HPDE6-E6E7 (cell line): ENCODE results near the gene PHETA1.

ENCODE experiments used
- DNase-seq: peaks from one replicate; pipeline ENCODE4 v3.0.0; 2011; ENCODE audit warnings: missing footprints; ENCODE audit errors: extremely low spot score

Gene PHETA1

DNA sequence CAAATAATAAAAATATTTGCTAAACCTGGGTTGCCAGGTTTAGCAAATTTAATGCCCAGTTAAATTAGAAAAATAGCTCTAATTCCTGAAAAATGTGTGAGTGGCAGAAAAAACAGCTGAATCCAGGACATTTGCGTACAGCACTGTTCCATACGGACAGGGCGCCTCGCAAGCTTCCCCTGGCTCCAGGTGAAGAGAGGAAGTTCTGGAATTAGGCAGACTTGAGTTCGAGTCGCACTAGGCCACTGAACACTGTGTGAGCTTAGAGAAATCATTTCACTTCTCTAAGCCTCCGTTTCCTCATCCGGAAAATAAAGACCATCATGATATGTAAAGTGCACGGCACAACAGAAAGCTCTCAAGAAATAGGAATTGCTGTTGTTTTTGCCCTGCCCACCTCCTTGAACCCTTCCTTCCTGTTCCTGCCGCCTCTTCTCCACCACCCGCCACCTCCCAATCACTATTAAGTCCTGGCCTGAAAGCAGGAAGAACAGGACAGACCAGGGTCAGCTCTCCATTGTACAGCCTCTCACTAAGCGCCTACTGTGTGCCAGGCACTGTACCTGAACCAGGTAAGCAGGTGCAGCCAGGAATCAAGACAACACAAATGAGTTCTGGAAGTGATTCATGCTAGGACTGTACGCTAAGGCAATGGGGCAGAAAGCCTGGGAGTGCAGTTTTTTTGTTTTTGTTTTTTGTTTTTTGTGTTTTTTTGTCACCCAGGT is 763 bp upstream of the PHETA1 start:
- DNase-seq: no peak

DNA sequence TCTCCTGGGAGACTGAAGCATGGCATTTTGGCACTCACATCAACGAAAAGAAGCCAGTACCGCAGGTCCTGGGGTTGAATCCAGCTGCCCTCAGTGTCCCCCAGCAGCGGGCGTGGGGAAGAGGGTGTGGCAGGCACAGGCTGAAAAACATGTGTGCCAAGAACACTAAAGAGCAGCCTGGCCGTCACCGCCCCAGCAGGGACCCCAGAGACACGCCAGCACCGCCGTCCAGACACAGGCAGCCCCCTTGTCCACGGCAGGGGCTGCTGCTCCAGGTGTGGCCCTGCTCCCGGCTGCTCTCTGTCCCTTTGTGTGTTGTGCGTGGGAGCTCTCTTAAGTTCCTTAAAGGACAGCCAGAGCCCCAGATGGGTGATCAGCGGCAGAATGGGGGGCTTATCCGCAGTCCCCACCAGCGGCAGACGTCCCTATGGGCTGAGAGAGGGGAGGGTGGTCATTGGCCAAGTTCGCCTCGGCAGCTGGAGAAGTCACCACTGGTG is 556 bp downstream of the PHETA1 start:
- DNase-seq: no peak

DNA sequence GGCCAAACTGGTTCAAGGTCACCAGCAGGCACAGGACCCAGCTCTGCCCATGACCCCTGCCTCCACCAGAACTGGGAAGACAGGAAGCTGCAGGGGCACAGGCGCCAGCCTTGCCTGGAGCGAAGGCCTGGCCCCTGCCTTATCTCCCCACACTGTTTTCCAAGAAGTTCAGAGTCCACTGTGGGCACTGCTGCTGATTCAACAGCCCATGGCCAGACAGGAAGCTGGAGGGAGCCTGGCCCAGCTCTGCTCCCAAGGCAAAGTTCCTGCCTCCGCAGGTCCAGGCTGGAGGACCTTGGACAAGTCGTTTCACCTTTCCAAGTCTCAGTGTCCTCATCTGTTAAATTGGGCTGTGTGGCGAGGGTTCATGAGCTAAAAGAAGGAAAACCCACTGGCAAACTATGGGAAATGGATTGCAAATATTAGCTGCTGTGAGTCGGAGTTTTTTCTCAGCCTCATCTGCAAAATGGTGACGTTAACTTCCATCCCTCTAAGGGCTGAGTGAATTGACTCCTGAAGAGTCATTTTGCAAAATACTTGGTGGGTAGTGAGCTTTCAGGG is 1.2 kb downstream of the PHETA1 start:
- DNase-seq: no peak

DNA sequence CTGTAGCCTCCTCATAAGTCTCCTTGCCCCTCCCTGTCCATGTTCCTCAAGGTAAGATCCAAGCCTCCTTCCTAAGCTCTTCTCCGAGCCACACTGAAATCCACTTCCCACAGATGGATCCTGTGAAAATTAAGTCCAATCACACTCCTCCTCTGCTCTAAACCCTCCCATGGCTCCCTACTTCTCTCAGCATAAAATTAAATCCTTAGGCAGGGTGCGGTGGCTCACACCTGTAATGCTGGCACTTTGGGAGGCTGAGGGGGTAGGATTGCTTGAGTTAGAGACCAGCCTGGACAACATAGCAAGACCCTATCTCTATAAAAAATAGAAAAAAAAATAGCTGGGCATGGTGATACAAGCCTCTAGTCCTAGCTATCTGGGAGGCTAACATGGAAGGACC is 2.3 kb downstream of the PHETA1 start:
- DNase-seq: no peak

DNA sequence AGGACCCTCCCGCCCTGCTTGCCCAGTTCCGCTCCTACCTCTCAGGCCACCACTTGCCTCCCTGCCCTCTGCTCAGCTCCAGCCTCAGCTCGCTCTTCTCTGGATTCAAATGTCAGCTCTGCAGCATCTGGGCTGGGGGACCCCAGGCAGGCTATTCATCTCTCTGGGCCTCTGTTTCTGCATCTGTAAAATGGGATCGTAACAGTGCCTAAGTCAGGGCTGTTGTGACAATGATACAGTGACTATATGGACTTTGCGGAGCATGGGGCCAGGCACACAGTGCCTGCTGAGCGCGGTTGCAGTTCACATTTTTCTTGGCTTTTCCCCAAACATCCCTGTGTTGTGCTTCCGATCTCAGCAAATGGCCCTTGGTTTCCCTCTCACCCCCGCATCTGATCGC is 2.8 kb downstream of the PHETA1 start:
- no peak for DNase-seq

DNA sequence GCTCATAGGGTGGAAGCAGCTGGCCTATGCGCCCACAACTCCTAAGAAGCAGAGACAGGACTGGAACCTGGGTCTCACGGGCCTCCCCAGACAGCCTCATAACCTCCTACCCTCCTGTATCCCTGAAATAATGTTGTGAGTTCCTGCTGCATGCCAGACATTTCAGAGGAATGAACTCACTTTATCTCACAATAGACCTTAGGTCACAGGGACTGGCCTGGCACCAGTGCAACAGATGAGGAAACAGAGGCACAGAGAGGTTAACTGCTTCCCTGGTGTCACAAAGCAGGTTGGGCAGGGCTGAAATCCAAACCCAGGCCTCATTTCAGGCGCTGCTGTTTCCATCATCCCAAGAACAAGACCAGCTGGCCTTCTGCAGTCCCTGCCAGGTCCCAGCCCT is 5.3 kb downstream of the PHETA1 start:
- DNase-seq: no peak

DNA sequence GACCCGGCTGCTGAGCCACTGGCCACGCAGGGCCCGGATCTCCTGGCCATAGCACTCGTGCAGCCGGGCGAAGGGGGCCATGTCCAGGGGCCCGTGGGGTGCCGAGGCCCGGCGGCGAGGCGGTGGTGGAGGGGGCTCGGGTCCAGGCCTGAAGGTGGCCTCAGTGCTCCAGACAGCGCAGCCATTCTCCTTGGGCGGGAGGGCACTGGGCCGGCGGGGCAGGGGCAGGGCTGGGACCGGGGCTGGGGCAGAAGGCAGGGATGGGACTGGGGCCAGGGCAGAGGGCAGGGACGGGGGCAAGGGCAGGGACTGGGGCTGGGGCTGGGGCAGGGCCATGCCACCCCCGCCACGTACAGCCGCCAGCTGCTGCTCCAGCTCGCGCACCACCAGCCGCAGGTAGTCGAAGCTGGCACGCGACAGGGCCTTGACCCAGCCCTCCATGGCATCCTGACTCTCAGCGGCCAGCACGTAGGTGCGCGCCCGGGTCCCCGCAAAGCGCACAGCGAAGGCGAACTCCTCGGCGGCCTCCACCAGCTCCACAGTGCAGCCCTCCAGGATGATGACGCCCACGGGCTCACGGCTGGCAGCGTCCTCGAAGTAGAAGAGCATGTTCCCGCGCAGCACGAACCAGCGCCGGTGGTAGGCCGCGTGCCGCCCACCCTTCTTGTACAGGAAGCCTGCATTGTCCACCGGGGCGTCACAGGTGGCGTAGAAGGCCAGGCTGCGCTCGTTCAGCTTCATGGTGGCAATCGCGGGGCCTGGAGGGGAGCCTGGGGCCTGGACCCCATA is 6.0 kb downstream of the PHETA1 start:
- no peak for DNase-seq

DNA sequence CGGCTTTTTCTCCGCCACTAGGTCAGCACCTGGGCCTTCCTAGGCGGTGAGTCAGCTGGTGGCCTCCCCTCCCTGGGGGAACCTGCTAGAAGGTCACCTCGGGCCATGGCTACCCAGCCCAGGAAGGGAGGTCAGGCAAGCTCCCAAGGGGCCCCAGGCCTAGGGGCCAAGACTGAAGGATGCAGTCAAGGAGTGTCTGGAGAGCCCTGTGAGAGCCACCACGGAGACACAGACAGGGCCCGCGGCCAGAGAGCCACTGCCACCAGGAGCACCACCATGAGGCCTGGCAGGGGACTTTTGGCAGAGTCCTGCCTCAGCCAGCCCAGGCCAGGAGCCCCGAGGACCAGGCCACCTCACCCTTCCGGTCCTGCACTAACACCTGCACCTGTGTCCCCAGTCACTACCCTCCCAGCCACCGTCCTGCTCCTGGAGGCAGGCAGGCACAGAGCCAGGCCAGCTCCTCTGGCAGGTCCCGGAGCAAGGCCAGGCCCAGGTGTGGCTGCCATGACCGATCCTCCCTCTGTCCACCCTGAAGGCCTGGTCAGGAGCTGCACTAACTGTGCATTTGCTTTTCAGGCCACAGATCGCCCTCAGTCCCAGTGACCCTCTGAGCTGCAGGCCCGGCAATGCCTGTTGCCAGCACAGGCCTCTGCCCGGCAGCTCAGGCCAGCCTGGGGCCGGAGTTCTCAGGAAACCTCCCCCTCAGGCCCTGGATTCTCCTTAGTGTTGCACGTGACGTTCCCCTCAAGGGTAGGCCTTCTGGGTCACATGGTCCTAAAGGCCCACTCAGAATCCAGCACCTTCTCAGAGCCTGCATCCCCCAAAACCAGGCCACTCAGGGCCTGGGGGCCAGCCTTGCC is 6.9 kb downstream of the PHETA1 start:
- no peak for DNase-seq

DNA sequence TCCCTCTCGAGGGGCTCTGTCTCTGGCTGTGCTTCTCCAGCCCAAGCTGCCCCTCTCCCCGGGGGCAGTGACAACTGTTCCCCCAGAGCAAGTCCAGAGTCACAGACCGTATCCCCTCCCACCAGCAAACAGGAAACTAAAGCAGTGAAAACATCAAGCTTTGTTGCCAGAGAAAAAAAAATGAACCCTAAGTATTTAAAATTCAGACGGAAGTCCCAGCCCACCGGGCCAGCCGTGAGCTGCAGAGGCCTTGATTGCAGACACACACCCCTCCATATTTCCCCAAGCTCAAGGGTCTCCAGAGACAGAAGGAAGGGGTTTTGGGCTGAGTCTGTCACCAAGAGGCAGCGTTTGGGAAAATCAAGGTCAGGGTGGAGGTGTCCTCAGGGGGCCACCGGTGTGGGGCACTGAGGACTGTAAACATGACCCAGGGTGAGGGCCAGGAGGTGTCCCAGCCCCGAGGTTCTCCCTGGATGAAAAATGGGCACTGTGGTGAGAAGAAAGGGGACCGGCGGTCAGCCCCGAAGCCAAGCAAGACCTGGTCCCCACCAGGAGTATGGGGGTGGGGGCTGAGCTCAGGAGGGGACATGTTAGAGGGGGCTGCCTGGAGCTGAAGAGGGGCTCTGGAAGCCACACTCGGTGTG is 7.7 kb downstream of the PHETA1 start:
- no peak for DNase-seq

DNA sequence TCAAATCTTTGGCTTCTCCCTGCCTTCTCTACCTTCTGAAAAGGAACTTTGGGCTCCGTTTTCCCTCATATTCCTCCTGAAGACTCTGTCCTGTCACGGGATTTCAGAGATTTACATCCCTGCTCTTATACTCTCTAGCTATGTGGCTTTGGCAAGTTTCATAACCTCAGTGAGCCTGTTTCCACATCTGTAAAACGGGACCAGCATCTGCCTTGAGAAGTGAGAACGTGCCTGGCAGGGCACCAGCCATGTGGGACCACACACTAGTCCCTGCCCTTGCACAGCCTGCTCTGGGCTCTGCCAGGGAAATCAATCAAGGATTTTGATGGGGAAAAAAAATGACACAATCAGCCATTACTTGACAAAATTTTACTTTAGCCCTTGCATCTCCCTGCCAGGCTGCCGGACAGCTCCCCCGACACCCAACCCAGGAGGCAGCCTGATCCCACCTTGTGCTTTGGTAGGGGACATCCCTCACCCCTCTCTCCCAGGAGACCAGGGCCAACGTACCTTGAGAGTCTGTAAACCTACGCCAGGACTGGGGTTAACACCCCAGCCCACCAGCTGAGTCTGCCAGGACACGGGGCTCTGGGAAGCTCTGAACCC is 8.5 kb downstream of the PHETA1 start:
- DNase-seq: no peak

DNA sequence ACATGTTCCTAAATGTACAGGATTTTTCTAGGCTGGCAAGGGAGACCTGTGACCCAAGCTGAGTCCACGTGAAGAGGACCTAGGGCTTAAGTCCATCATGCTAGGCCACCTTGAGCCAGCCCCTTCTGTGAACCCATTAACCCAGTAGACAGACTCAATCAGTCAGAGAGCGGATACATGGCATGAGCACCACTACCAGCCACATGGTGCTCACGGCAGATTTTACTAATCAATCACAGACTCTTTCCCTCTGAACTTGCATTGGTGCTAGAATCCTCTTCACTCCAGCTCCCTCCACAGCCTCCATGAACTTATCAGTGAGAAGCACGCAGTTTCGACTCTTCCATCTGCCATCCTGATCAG is 9.0 kb downstream of the PHETA1 start:
- DNase-seq: no peak

DNA sequence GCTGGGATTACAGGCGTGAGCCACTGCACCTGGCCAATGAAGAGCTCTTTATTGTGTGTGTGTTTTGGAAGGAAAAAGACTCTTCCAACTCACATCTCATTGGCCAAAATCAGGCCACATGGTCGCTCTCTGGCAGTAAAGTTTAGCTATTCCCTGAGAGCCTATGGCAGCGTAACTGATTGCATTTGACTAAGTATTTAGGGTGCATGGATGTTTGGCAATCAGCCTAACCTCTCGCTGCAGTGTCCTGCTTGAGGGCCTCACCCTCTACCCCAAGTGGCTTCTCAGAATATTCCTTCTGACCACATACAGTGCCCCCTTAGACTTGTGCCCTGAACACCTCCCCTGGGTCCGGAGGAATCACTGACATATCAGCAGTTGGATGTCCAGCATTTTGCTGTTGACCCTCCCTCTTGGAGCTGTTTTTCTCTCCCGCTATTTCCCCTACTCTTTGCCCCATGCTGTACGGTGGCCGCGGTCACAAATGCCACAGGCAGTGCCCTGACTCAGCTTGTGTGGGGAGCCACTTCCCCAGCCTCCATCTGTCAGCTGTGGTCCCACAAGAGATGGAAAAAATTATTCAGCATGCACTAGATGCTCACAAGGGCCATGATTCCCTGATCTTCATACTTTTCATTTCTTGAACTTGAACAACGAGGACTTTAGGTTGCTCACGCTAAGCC is 9.5 kb downstream of the PHETA1 start:
- no peak for DNase-seq

DNA sequence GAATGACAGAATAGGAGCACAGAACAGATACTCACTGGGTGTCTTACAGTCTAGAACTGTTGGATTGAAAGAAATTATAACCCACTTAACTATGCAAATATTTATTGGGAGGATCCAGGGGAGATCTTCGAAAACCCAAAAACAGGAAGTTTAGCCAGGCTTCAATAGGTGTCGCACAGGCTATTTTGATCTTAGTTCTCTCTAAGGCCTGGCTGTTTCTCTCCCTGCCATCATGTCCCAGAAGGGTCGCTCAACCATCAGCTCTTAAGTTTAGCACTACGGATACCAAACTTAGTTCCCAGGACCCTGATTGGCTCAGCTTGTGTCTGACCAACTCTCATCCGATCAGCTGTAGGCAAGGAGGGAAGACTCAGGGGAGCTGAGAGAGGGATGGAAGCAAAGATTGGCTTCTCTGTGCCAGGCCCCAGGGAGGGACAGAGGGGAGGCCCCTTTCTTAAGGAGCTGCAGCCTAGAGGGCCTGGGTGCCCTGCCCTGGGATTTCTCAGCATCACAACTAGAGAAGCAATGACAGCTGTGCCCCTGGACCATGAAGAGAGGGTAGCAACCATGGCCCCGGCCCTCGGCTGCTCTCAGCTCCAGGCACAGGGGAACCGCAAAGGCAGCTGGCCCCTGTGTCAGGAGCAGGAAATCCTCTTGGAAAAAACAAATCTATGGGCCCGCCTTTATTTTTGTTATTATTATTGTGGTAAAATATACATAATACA is 13.5 kb downstream of the PHETA1 start:
- no peak for DNase-seq

DNA sequence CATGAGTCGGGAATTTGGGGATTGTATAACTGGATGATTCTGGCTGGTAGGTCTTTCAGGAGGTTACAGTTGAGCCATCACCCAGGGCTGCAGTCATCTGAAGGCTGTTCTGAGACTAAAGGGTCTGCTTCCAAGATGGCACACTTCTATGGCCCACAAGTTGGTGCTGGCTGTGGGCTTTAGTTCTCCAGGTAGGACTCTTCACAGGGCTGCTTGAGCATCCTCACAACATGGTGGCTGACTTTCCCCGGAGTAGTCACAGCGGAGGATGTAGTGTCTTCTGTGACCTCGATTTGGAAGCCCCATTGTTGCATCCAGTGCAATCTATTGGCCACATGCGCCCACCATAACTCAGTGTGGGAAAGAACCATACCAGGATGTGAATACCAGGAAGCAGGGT is 14.4 kb downstream of the PHETA1 start:
- no peak for DNase-seq

DNA sequence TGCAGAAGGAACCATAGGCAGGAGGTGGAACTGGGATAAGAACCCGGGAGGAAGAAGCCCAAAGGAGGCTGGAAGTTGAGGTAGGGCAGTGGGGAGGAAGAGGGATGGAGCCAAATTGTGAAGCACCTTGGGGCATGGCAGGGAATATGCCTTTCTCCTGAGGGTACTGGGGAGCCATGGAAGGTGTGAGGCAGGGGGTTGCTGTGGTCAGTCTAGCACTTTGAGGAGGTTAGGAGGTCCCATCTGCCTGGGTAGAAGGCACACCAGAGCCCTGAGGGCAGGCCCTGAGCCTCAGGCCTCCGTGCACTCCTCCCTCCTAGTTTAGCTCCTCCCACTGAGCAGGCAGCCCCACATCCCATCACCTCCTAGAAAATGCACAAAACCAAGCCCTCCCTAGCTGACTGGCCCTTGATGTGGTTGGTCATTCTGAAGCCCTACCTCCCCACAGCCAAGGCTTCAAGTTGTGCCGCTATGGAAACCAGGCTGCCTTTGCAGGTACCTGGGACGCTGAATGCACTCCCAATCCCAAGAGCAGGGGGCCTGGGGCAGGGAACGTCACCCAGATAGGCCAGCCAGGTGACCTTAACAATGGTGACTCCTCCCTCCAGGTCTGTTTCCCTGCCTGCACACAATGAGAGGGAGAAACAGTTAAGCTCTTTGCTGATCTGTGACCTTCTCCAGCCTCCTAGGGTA is 15.1 kb downstream of the PHETA1 start:
- DNase-seq: no peak

DNA sequence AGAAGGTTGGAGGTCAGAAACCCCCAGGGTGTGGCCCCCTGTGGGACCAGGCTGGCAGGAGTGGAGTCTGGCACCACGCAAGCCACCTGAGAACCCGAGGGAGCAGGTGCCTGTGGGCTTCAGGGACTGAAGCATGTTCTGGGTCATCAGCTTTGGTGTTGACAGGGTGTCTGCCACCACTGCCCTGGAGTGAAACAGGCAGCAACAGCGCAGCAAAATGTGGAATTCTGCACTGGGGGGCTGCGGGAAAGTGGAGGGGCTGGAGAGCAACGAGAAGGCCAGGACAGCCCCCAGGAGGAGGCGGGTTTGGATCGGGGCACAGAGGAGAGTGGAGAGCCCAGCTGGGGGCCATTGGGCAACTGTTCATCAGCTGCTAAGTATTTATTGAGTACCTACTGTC is 15.9 kb downstream of the PHETA1 start:
- no peak for DNase-seq

DNA sequence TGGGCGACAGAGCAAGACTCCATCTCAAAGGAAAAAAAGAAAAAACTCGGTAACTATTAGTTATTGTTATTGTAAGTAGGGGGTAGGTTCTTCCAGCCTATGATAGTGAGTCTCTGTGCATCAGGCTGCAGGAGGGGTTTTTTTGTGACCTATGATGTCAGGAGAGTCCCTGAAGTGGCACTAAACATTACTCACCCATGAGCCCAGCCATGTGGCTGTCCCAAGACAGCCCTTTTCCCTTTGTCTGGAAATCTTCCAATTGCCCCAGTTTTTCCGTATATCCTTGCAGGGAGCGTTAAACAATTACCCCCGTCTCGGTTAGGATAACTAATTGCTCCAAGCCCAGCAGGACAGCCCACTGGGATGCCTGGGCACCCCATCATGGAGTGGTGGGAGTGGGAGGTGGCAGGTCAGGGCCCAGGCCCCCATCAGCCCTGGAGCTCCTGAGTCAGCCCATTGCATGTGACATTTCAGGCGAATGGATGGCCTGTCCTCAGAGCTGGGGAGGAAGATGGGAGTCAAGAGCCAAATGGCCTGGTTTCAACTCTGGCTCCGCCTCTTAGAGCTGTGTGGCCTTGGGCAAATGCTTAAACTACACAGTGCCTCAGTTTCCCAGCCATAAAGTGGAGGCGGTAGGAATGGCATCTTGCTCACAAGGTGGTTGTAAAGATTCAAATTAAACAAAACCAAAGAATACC is 16.4 kb downstream of the PHETA1 start:
- DNase-seq: no peak

DNA sequence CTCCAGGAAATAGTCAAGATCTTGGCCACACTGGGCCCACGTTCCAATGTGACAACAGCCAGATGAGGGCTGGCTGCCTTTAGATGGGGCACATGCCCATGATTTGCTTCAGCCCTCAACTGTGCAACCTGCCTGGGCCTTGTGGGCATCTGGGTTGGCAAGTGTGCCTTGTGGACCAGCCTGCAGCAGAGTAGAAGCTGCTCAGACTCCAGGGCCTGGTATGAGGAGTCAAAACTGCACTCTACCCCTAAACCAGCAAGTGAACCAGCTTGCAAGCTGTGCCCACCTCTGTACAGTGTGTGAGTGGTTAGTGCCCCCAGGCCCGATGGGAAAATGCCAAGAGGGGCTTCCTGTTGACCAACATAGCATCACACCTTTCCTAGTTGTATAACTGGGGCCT is 17.9 kb downstream of the PHETA1 start:
- no peak for DNase-seq
